Caco-2 (cell line): ENCODE data around the gene EGFL7. TPM values are rescaled to one million over a fixed set of nuclear protein-coding genes. Genes with fewer than 3 reads are reported as not detected.

Experiments used
- BruUV-seq: library from RNA; stranded (reverse); fragments of 400-500 nt; replicated peaks from 2 replicates; lab custom pipeline; 2021; lab: Mats Ljungman, UMichigan
- CTCF ChIA-PET: fragments of 300-600 bp; sonication (Branson Sonifier 250); formaldehyde crosslinking; loops from one replicate; lab custom pipeline; 2022; ENCODE audit warnings: antibody characterized with exemption; lab: Charles Lee
- POLR2A ChIA-PET: fragments of 300-600 bp; sonication (Branson Sonifier 250); formaldehyde crosslinking; loops from one replicate; lab custom pipeline; 2022; ENCODE audit warnings: antibody characterized with exemption; lab: Charles Lee
- DNase-seq, 2 experiments: peaks; one replicate each; pipeline versions ENCODE4 v3.0.0 to v3.0.0-alpha.2; 2020 to 2022
- H3K27me3 ChIP-seq: replicated peaks from 2 replicates; pipeline ENCODE4 v1.6.0; 2011; ENCODE audit warnings: low read length; ENCODE audit not compliant: control insufficient read depth, insufficient read depth
- H3K36me3 ChIP-seq: 2 replicates; pipeline ENCODE4 v1.5.1; 2011; ENCODE audit warnings: low read length; ENCODE audit not compliant: control insufficient read depth, insufficient read depth
- H3K4me1 ChIP-seq: fragments of 250-450 bp; sonication (Bioruptor Pico); 2 replicates; pipeline ENCODE4 v1.5.1; 2020; ENCODE audit warnings: mild to moderate bottlenecking
- H3K4me3 ChIP-seq: 2 replicates; pipeline ENCODE4 v1.5.1; 2011; ENCODE audit warnings: low read depth, mild to moderate bottlenecking, control low read depth, low read length
- H3K9me3 ChIP-seq: fragments of 250-450 bp; sonication (Bioruptor Pico); 2 replicates; pipeline ENCODE4 v1.5.1; 2020; ENCODE audit warnings: mild to moderate bottlenecking, moderate library complexity
- H3K27ac Mint-ChIP-seq: one replicate; pipeline ENCODE4 v1.8.0; 2022; ENCODE audit warnings: mixed read lengths; ENCODE audit not compliant: unreplicated experiment
- H3K27me3 Mint-ChIP-seq: one replicate; pipeline ENCODE4 v1.8.0; 2022; ENCODE audit warnings: mixed read lengths; ENCODE audit not compliant: insufficient read depth, unreplicated experiment
- H3K36me3 Mint-ChIP-seq: one replicate; pipeline ENCODE4 v1.8.0; 2022; ENCODE audit warnings: mild to moderate bottlenecking, mixed read lengths; ENCODE audit not compliant: insufficient read depth, unreplicated experiment
- H3K4me1 Mint-ChIP-seq: one replicate; pipeline ENCODE4 v1.8.0; 2022; ENCODE audit warnings: low read depth, mixed read lengths; ENCODE audit not compliant: unreplicated experiment
- H3K4me3 Mint-ChIP-seq: one replicate; pipeline ENCODE4 v1.8.0; 2022; ENCODE audit warnings: mild to moderate bottlenecking, moderate library complexity, mixed read lengths; ENCODE audit not compliant: unreplicated experiment
- H3K9me3 Mint-ChIP-seq: one replicate; pipeline ENCODE4 v1.8.0; 2022; ENCODE audit warnings: mixed read lengths; ENCODE audit not compliant: unreplicated experiment
- CTCF ChIP-seq, 2 experiments: fragments of 200-600 bp in 1 of 2; IDR thresholded peaks; 1 replicate in 1 of 2; 2 replicates in 1 of 2; pipeline versions ENCODE4 v1.5.1 to v1.8.0; 2011 to 2022; ENCODE audit warnings: antibody characterized with exemption in 1 of 2, control low read depth in 1 of 2, inconsistent platforms in 1 of 2, low read depth in 1 of 2, low read length in 1 of 2, mild to moderate bottlenecking in 1 of 2, moderate library complexity in 1 of 2; ENCODE audit not compliant: insufficient read depth in 1 of 2, severe bottlenecking in 1 of 2, unreplicated experiment in 1 of 2
- intact Hi-C: fragments of 100-400 bp; cut with micrococcal nuclease; formaldehyde crosslinking; loops from one replicate; pipeline ENCODE4 v1.10.0; 2022; ENCODE audit not compliant: unreplicated experiment
- total RNA-seq: library from RNA; stranded (reverse); gene quantifications from 2 replicates; pipeline ENCODE4 v1.2.3, GENCODE V29; 2022

EGFL7 gene
- total RNA-seq, 1 experiment from 2014 or later = 30.2 TPM

- no peak overlapping the region for H3K27ac Mint-ChIP-seq
- no peaks in the 10 kb centered on the region for H3K27me3 ChIP-seq
- no peaks in the 10 kb centered on the region for H3K27me3 Mint-ChIP-seq
- intact Hi-C loops = loop anchor here (5.0 kb wide), 1 partner anchor 499 kb away; no protein-coding TSS in a partner anchor
- DNase-seq = no peak
- H3K9me3 Mint-ChIP-seq = no peaks in the 10 kb centered on the region
- ChIA-PET POLR2A (no interaction called here), CTCF (interaction anchor here (0.6 to 1.1 kb wide), 3 partner anchors 124 to 1440 kb away, joined by 3 to 4 read pairs (median 3); no protein-coding TSS in a partner anchor)
- no peak for TF ChIP-seq CTCF (IDR thresholded peaks at IDR 0.05; ENCODE audit: insufficient read depth in 1 of 2, low read depth in 1 of 2, low read length in 1 of 2, severe bottlenecking in 1 of 2, unreplicated experiment in 1 of 2)
- BruUV-seq = no TSS peak
- peaks cover 13% of the 10 kb centered on the region for H3K4me1 ChIP-seq
- peaks cover 5% of the 10 kb centered on the region for H3K36me3 Mint-ChIP-seq
- no peak overlapping the region for H3K4me3 ChIP-seq
- H3K9me3 ChIP-seq = no peaks in the 10 kb centered on the region
- H3K4me3 Mint-ChIP-seq = no peak overlapping the region
- no peaks in the 10 kb centered on the region for H3K4me1 Mint-ChIP-seq
- H3K36me3 ChIP-seq = no peaks in the 10 kb centered on the region
Measured at GRCh38 chr9:136643596-136644342, 18.9 kb upstream of the EGFL7 start.

DNA sequence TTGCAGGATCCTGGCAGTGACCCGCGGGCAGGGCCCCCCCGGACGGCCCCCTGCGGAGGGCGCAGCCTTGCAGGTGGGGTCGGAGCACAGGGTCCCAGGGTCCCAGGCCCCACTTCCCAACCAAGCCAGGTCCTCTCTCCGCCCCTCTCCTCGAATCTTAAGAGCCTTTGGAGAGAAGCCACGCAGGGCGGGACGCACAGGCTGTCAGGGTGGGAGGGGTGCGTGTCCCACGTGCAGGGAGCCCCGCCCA is 18.4 kb upstream of the EGFL7 start:
- DNase-seq = no peak
- ChIA-PET POLR2A (no interaction called here), CTCF (interaction anchor here (0.6 to 1.1 kb wide), 3 partner anchors 27 to 1440 kb away, joined by 3 to 7 read pairs (median 4); no protein-coding TSS in a partner anchor)
- Mint-ChIP-seq H3K9me3 (no peaks in the 10 kb centered on the region), H3K27me3 (no peaks in the 10 kb centered on the region), H3K4me1 (no peaks in the 10 kb centered on the region), H3K36me3 (peaks cover 5% of the 10 kb centered on the region), H3K4me3 (no peak overlapping the region), H3K27ac (no peak overlapping the region)
- Histone ChIP-seq H3K27me3 (no peaks in the 10 kb centered on the region), H3K9me3 (no peaks in the 10 kb centered on the region), H3K4me3 (no peak overlapping the region), H3K36me3 (no peaks in the 10 kb centered on the region), H3K4me1 (peaks cover 13% of the 10 kb centered on the region)
- BruUV-seq = no TSS peak
- TF ChIP-seq CTCF (IDR thresholded peaks at IDR 0.05; ENCODE audit: insufficient read depth in 1 of 2, low read depth in 1 of 2, low read length in 1 of 2, severe bottlenecking in 1 of 2, unreplicated experiment in 1 of 2) = no peak
- intact Hi-C loops = loop anchor here (5.0 kb wide), 1 partner anchor 498 kb away; no protein-coding TSS in a partner anchor

- Histone ChIP-seq H3K36me3 (no peaks in the 10 kb centered on the region), H3K4me1 (peaks cover 13% of the 10 kb centered on the region), H3K27me3 (no peaks in the 10 kb centered on the region), H3K4me3 (no peak overlapping the region), H3K9me3 (no peaks in the 10 kb centered on the region)
- H3K27me3 Mint-ChIP-seq = no peaks in the 10 kb centered on the region
- BruUV-seq = no TSS peak
- CTCF ChIA-PET = interaction anchor here (0.6 to 1.1 kb wide), 3 partner anchors 27 to 1441 kb away, joined by 3 to 7 read pairs (median 4); no protein-coding TSS in a partner anchor
- no peak overlapping the region for H3K4me3 Mint-ChIP-seq
- peak; percentile 51 to 63 for DNase-seq
- H3K36me3 Mint-ChIP-seq = peaks cover 5% of the 10 kb centered on the region
- H3K4me1 Mint-ChIP-seq = no peaks in the 10 kb centered on the region
- H3K9me3 Mint-ChIP-seq = no peaks in the 10 kb centered on the region
- no peak overlapping the region for H3K27ac Mint-ChIP-seq
- intact Hi-C loops = loop anchor here (5.0 kb wide), 1 partner anchor 498 kb away; no protein-coding TSS in a partner anchor
- POLR2A ChIA-PET = no interaction called here
- peak; percentile 44 to 50 for TF ChIP-seq CTCF (IDR thresholded peaks at IDR 0.05; ENCODE audit: insufficient read depth in 1 of 2, low read depth in 1 of 2, low read length in 1 of 2, severe bottlenecking in 1 of 2, unreplicated experiment in 1 of 2)
Measured at GRCh38 chr9:136644593-136645351, 17.9 kb upstream of the EGFL7 start.
